Smooth muscle cell (in vitro differentiated cells): ENCODE results near the gene TOMT. TPM values are rescaled to one million over a fixed set of nuclear protein-coding genes. Genes with fewer than 3 reads are reported as not detected.
A peak's percentile ranks its signal among the peaks of the same experiment; 100 is the strongest.

Source experiments
- DNase-seq: peaks from one replicate; lab custom pipeline; 2025; ENCODE audit not compliant: unreplicated experiment; lab: John Stamatoyannopoulos, UW
- H2AFZ ChIP-seq: fragments of 200-600 bp; sonication (generic); 2 replicates; pipeline ENCODE4 v1.6.0; 2016; ENCODE audit warnings: antibody characterized with exemption, low read depth, mild to moderate bottlenecking
- H3F3A ChIP-seq: fragments of 200-600 bp; sonication (generic); 2 replicates; pipeline ENCODE4 v1.6.0; 2017; ENCODE audit warnings: antibody characterized with exemption, low read depth
- H3K27ac ChIP-seq: fragments of 200-600 bp; sonication (generic); 2 replicates; pipeline ENCODE4 v1.5.1; 2016; ENCODE audit warnings: low read depth, mild to moderate bottlenecking
- H3K27me3 ChIP-seq: fragments of 200-600 bp; sonication (generic); 2 replicates; pipeline ENCODE4 v1.6.1; 2016; ENCODE audit warnings: low read depth, mild to moderate bottlenecking
- H3K36me3 ChIP-seq: fragments of 200-600 bp; sonication (generic); 2 replicates; pipeline ENCODE4 v1.5.1; 2016; ENCODE audit warnings: low read depth
- H3K4me1 ChIP-seq: fragments of 200-600 bp; sonication (generic); 2 replicates; pipeline ENCODE4 v1.5.1; 2016; ENCODE audit warnings: low read depth
- H3K4me2 ChIP-seq: fragments of 200-600 bp; sonication (generic); 2 replicates; pipeline ENCODE4 v1.6.0; 2016; ENCODE audit warnings: mild to moderate bottlenecking
- H3K4me3 ChIP-seq: fragments of 200-600 bp; sonication (generic); 2 replicates; pipeline ENCODE4 v1.5.1; 2016; ENCODE audit warnings: mild to moderate bottlenecking
- H3K79me2 ChIP-seq: fragments of 200-600 bp; sonication (generic); 2 replicates; pipeline ENCODE4 v1.6.0; 2016; ENCODE audit warnings: low read depth, mild to moderate bottlenecking
- H3K9ac ChIP-seq: fragments of 200-600 bp; sonication (generic); 2 replicates; pipeline ENCODE4 v1.6.0; 2016; ENCODE audit warnings: low read depth
- H3K9me3 ChIP-seq: fragments of 200-600 bp; sonication (generic); replicated peaks from 2 replicates; pipeline ENCODE4 v1.5.1; 2016; ENCODE audit warnings: low read depth
- H4K20me1 ChIP-seq: fragments of 200-600 bp; sonication (generic); 2 replicates; pipeline ENCODE4 v1.6.0; 2016; ENCODE audit warnings: low read depth
- WGBS: methylation state at CpG from one replicate; pipeline ENCODE4 v1.1.7; 2016; ENCODE audit warnings: low lambda C conversion rate; 5-methylcytosine and 5-hydroxymethylcytosine counted together
- polyA plus RNA-seq: library from polyadenylated mRNA; unstranded; fragments of >200 nt; fragmentation: Nextera tagmentation; extraction: Ambion mirVana; gene quantifications from 2 replicates; pipeline ENCODE4 v1.2.1, GENCODE V29; 2016
- total RNA-seq: library from RNA; depleted of rRNA; stranded (reverse); fragments of >200 nt; gene quantifications from 2 replicates; pipeline ENCODE4 v1.2.3, GENCODE V29; 2014
- TF ChIP-seq, protein P1 (sequence below): fragments of 200-600 bp; sonication (generic); IDR thresholded peaks from 2 replicates; pipeline ENCODE4 v1.5.1; 2017; ENCODE audit warnings: borderline replicate concordance, mild to moderate bottlenecking, antibody characterized with exemption; ENCODE audit not compliant: insufficient read depth, poor library complexity, severe bottlenecking

TOMT gene
- total RNA-seq (not detected in 2 replicates), polyA plus RNA-seq (not detected in 2 replicates)

DNA sequence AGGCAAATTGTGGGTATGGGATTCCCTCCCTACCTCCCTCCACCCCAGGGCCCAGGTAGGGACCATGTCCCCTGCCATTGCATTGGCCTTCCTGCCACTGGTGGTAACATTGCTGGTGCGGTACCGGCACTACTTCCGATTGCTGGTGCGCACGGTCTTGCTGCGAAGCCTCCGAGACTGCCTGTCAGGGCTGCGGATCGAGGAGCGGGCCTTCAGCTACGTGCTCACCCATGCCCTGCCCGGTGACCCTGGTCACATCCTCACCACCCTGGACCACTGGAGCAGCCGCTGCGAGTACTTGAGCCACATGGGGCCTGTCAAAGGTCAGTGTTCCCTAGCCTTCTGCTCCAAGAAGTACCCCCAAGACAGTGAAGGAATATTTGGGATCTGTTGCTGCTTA, at the start of gene TOMT:
TSS of gene TOMT (plus strand) at position 37 of the 400 bp plus-strand sequence. CDS start at position 65, 28 bp downstream.
- WGBS: 98% methylated on average over 14 of the region's 14 CpGs
- Histone ChIP-seq H3K9me3 (no peaks in the 10 kb centered on the region), H3F3A (no peaks in the 10 kb centered on the region), H3K27me3 (no peaks in the 10 kb centered on the region), H3K79me2 (peaks cover 21% of the 10 kb centered on the region), H4K20me1 (no peaks in the 10 kb centered on the region), H3K27ac (no peak within 1 kb of the TSS), H3K4me2 (no peak within 1 kb of the TSS), H2AFZ (no peak within 1 kb of the TSS), H3K4me3 (no peak within 1 kb of the TSS), H3K9ac (no peak within 1 kb of the TSS), H3K36me3 (no peaks in the 10 kb centered on the region), H3K4me1 (peaks cover 8% of the 10 kb centered on the region)
- TF ChIP-seq, protein P1, sequence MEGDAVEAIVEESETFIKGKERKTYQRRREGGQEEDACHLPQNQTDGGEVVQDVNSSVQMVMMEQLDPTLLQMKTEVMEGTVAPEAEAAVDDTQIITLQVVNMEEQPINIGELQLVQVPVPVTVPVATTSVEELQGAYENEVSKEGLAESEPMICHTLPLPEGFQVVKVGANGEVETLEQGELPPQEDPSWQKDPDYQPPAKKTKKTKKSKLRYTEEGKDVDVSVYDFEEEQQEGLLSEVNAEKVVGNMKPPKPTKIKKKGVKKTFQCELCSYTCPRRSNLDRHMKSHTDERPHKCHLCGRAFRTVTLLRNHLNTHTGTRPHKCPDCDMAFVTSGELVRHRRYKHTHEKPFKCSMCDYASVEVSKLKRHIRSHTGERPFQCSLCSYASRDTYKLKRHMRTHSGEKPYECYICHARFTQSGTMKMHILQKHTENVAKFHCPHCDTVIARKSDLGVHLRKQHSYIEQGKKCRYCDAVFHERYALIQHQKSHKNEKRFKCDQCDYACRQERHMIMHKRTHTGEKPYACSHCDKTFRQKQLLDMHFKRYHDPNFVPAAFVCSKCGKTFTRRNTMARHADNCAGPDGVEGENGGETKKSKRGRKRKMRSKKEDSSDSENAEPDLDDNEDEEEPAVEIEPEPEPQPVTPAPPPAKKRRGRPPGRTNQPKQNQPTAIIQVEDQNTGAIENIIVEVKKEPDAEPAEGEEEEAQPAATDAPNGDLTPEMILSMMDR: no peak
- no peak for DNase-seq

GRCh38 chr11:72058416-72059034, 47.2 kb upstream of the TOMT start:
- Histone ChIP-seq H2AFZ (no peak overlapping the region), H4K20me1 (no peaks in the 10 kb centered on the region), H3K79me2 (peaks cover 66% of the 10 kb centered on the region), H3K9me3 (no peaks in the 10 kb centered on the region), H3K9ac (no peak overlapping the region), H3K4me3 (no peak overlapping the region), H3K4me2 (no peak overlapping the region), H3K4me1 (no peaks in the 10 kb centered on the region), H3K27me3 (no peaks in the 10 kb centered on the region), H3F3A (no peaks in the 10 kb centered on the region), H3K27ac (peak overlapping the region; percentile 19), H3K36me3 (no peaks in the 10 kb centered on the region)
- DNase-seq: no peak
- TF ChIP-seq, protein P1: no peak
- WGBS: 86% methylated on average over 3 of the region's 3 CpGs

- Histone ChIP-seq H4K20me1 (no peaks in the 10 kb centered on the region), H3K79me2 (peaks cover 73% of the 10 kb centered on the region), H2AFZ (no peak overlapping the region), H3K36me3 (no peaks in the 10 kb centered on the region), H3K9ac (no peak overlapping the region), H3K9me3 (no peaks in the 10 kb centered on the region), H3K4me3 (no peak overlapping the region), H3K4me1 (peaks cover 8% of the 10 kb centered on the region), H3K4me2 (no peak overlapping the region), H3K27ac (no peak overlapping the region), H3F3A (no peaks in the 10 kb centered on the region), H3K27me3 (no peaks in the 10 kb centered on the region)
- no peak for DNase-seq
- 98% methylated on average over 5 of the region's 5 CpGs for WGBS
- TF ChIP-seq, protein P1: no peak
Measured at GRCh38 chr11:72061739-72062396, 43.9 kb upstream of the TOMT start.
